Measurements from ENCODE around the gene DXO. TPM values are rescaled to one million over a fixed set of nuclear protein-coding genes. Genes with fewer than 3 reads are reported as not detected.
A peak's percentile ranks its signal among the peaks of the same experiment; 100 is the strongest.

Gene DXO
- total and polyA plus RNA-seq, 2 of the 13 experiments (the other 11 are each of a cell fraction or from before 2014, with no cell fraction given): 18.6 to 26.2 TPM

DNA sequence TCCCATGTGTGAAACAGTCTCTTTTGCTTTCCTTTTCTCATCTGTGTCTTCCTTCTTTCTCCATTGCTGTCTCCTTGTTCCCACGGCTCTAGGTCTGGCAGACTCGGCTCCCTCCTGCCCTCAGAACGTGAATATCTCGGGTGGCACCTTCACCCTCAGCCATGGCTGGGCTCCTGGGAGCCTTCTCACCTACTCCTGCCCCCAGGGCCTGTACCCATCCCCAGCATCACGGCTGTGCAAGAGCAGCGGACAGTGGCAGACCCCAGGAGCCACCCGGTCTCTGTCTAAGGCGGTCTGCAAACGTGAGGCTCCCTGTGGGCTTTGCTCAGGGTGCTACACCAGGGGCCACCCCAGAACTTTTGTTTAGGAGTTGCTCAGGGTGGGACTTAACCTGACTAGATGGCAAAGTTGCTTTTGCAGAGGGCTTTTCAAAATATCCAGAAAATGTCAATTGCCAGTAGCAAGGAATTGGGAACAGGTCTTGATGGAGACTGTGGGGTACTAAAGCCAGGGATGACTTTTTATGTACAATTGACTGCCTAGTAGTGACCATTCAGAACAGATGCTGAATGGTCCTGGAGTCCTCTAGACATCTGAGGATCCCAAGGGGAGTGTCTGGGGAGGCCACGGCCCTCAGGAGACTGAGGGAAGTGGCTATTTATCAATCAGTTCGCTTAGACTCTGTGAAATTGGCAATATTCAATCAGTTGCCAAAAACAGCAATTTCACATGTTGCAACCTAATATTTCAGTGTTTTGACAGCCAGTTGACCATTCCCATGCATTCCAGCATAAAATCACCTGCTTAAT is 43.9 kb downstream of the DXO start (continued):
- TF ChIP-seq ZNF317 (CRISPR knock-in tag; IDR thresholded peaks at IDR 0.05): no peak
- TF ChIP-seq HDAC2 (CRISPR knock-in tag; IDR thresholded peaks at IDR 0.05): no peak
- TF ChIP-seq NRL (CRISPR knock-in tag; IDR thresholded peaks at IDR 0.05; ENCODE audit: borderline replicate concordance): peak; percentile 62; the same call in 1 of the 2 replicates
- TF ChIP-seq ZNF282 (IDR thresholded peaks at IDR 0.05; ENCODE audit: partially characterized antibody): no peak
- TF ChIP-seq MAFG (CRISPR knock-in tag; IDR thresholded peaks at IDR 0.05): no peak
- no peak for TF ChIP-seq KMT2A (CRISPR knock-in tag; IDR thresholded peaks at IDR 0.05)
- TF ChIP-seq ARNT (IDR thresholded peaks at IDR 0.05): no peak
- TF ChIP-seq MAX (IDR thresholded peaks at IDR 0.05): no peak
- TF ChIP-seq, protein P1, sequence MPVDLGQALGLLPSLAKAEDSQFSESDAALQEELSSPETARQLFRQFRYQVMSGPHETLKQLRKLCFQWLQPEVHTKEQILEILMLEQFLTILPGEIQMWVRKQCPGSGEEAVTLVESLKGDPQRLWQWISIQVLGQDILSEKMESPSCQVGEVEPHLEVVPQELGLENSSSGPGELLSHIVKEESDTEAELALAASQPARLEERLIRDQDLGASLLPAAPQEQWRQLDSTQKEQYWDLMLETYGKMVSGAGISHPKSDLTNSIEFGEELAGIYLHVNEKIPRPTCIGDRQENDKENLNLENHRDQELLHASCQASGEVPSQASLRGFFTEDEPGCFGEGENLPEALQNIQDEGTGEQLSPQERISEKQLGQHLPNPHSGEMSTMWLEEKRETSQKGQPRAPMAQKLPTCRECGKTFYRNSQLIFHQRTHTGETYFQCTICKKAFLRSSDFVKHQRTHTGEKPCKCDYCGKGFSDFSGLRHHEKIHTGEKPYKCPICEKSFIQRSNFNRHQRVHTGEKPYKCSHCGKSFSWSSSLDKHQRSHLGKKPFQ (CRISPR knock-in tag; IDR thresholded peaks at IDR 0.05; ENCODE audit: insufficient replicate concordance): no peak
- peak; percentile 69 for TF ChIP-seq ZNF883 (CRISPR knock-in tag; IDR thresholded peaks at IDR 0.05; ENCODE audit: not compliant biosample characterization)
- TF ChIP-seq ZNF720 (CRISPR knock-in tag; IDR thresholded peaks at IDR 0.05): no peak
- no peak for TF ChIP-seq BRD4 (CRISPR knock-in tag; IDR thresholded peaks at IDR 0.05)
- TF ChIP-seq TFDP2 (CRISPR knock-in tag; IDR thresholded peaks at IDR 0.05): no peak
- no peak for TF ChIP-seq CTCF (CRISPR knock-in tag; IDR thresholded peaks at IDR 0.05)
- no peak for TF ChIP-seq MAFK (conservative IDR thresholded peaks at IDR 0.05 in 1 of 2, IDR thresholded peaks at IDR 0.05 in 1 of 2; ENCODE audit: low read length in 2 of 2)
- no peak for TF ChIP-seq HOXA7 (CRISPR knock-in tag; IDR thresholded peaks at IDR 0.05)
- no peak for TF ChIP-seq ONECUT2 (CRISPR knock-in tag; IDR thresholded peaks at IDR 0.05)
- no peak for TF ChIP-seq TBX2 (CRISPR knock-in tag; IDR thresholded peaks at IDR 0.05; ENCODE audit: borderline replicate concordance)
- no peak for TF ChIP-seq CREBL2 (CRISPR knock-in tag; IDR thresholded peaks at IDR 0.05; ENCODE audit: borderline replicate concordance)

Measured in HepG2 (cell line).